ENCODE data around the gene MAP4K4. TPM values are rescaled to one million over a fixed set of nuclear protein-coding genes. Genes with fewer than 3 reads are reported as not detected.
A peak's percentile ranks its signal among the peaks of the same experiment; 100 is the strongest.

MAP4K4 gene
- total and polyA plus RNA-seq, 2 experiments from 2014 or later, result 61.6 to 131 TPM

- no peaks in the 10 kb centered on the region for H3K4me1 ChIP-seq (ENCODE audit: low read depth)
- H3K4me3 ChIP-seq, result no peak overlapping the region
- no peak overlapping the region for H3K27ac ChIP-seq
- no peaks in the 10 kb centered on the region for H3K9me3 ChIP-seq (ENCODE audit: low read depth)
- DNase-seq (ENCODE audit: low read depth in 1 of 2, low spot score in 1 of 2), result no peak
- peaks cover 78% of the 10 kb centered on the region for H3K36me3 ChIP-seq
- H3K27me3 ChIP-seq, result no peaks in the 10 kb centered on the region
- TF ChIP-seq CTCF (IDR thresholded peaks at IDR 0.05; ENCODE audit: low read depth, low read length), result peak; percentile 19
These were observed 176.0 kb downstream of the MAP4K4 start for GRCh38 chr2:101873543-101873942.

GRCh38 chr2:101874069-101874468 lies 176.6 kb downstream of the MAP4K4 start:
- H3K9me3 ChIP-seq (ENCODE audit: low read depth), result no peaks in the 10 kb centered on the region
- no peak overlapping the region for H3K27ac ChIP-seq
- TF ChIP-seq CTCF (IDR thresholded peaks at IDR 0.05; ENCODE audit: low read depth, low read length), result no peak
- no peaks in the 10 kb centered on the region for H3K4me1 ChIP-seq (ENCODE audit: low read depth)
- peaks cover 80% of the 10 kb centered on the region for H3K36me3 ChIP-seq
- DNase-seq (ENCODE audit: low read depth in 1 of 2, low spot score in 1 of 2), result no peak
- no peak overlapping the region for H3K4me3 ChIP-seq
- H3K27me3 ChIP-seq, result no peaks in the 10 kb centered on the region

GRCh38 chr2:101879466-101879865 lies 182.0 kb downstream of the MAP4K4 start:
- no peak for TF ChIP-seq CTCF (IDR thresholded peaks at IDR 0.05; ENCODE audit: low read depth, low read length)
- H3K9me3 ChIP-seq (ENCODE audit: low read depth), result no peaks in the 10 kb centered on the region
- H3K4me3 ChIP-seq, result no peak overlapping the region
- no peak for DNase-seq (ENCODE audit: low read depth in 1 of 2, low spot score in 1 of 2)
- peaks cover 8% of the 10 kb centered on the region for H3K4me1 ChIP-seq (ENCODE audit: low read depth)
- no peaks in the 10 kb centered on the region for H3K27me3 ChIP-seq
- H3K36me3 ChIP-seq, result peaks cover 33% of the 10 kb centered on the region
- H3K27ac ChIP-seq, result no peak overlapping the region

GRCh38 chr2:101881131-101881530 lies 183.6 kb downstream of the MAP4K4 start:
- Histone ChIP-seq H3K4me1 (ENCODE audit: low read depth) (peaks cover 8% of the 10 kb centered on the region), H3K9me3 (ENCODE audit: low read depth) (no peaks in the 10 kb centered on the region), H3K4me3 (no peak overlapping the region), H3K27me3 (no peaks in the 10 kb centered on the region), H3K27ac (no peak overlapping the region), H3K36me3 (peaks cover 22% of the 10 kb centered on the region)
- no peak for TF ChIP-seq CTCF (IDR thresholded peaks at IDR 0.05; ENCODE audit: low read depth, low read length)
- DNase-seq (ENCODE audit: low read depth in 1 of 2, low spot score in 1 of 2), result no peak

- H3K36me3 ChIP-seq, result peaks cover 11% of the 10 kb centered on the region
- TF ChIP-seq CTCF (IDR thresholded peaks at IDR 0.05; ENCODE audit: low read depth, low read length), result no peak
- H3K4me1 ChIP-seq (ENCODE audit: low read depth), result peaks cover 8% of the 10 kb centered on the region
These were observed 185.3 kb downstream of the MAP4K4 start for GRCh38 chr2:101882769-101883307.

More at GRCh38 chr2:101882769-101883307, 185.3 kb downstream of the MAP4K4 start:
- Histone ChIP-seq H3K4me3 (no peak overlapping the region), H3K27ac (peak overlapping the region; percentile 53), H3K27me3 (no peaks in the 10 kb centered on the region), H3K9me3 (ENCODE audit: low read depth) (no peaks in the 10 kb centered on the region)
- peak in 1 of 2 donors; percentile 66 for DNase-seq (ENCODE audit: low read depth in 1 of 2, low spot score in 1 of 2)
